ENCODE measurements around the gene SMLR1.

- TF ChIP-seq FOXM1 (IDR thresholded peaks at IDR 0.05; ENCODE audit: borderline replicate concordance) = no peak
- TF ChIP-seq BHLHE40 (IDR thresholded peaks at IDR 0.05; ENCODE audit: borderline replicate concordance) = no peak
- no peak for TF ChIP-seq PKNOX1 (IDR thresholded peaks at IDR 0.05)
- no peak for TF ChIP-seq TARDBP (IDR thresholded peaks at IDR 0.05)
- TF ChIP-seq SUZ12 (IDR thresholded peaks at IDR 0.05) = no peak
- no peak for TF ChIP-seq ZNF384 (IDR thresholded peaks at IDR 0.05)
- TF ChIP-seq ARNT (IDR thresholded peaks at IDR 0.05) = no peak
- no peak for TF ChIP-seq SP1 (IDR thresholded peaks at IDR 0.05)
Measured at GRCh38 chr6:130794738-130795137, 32.5 kb upstream of the SMLR1 start.

Measured in HEK293T (cell line).